Activated CD4-positive, alpha-beta T cell treated with anti-CD3 and anti-CD28 coated beads, Interleukin-2, amount 50 U/mL, for 48 hours (primary cell): ENCODE data around the gene PRKCB.
"Not testable (repeated sequence)": the region's sequence is repeated elsewhere in the genome, so short reads cannot be mapped to it uniquely, and the experiment has no call there.

Experiments used
- DNase-seq, 2 experiments: peaks; one replicate each; pipeline ENCODE4 v3.0.0-alpha.2; 2020

The PRKCB gene

DNA sequence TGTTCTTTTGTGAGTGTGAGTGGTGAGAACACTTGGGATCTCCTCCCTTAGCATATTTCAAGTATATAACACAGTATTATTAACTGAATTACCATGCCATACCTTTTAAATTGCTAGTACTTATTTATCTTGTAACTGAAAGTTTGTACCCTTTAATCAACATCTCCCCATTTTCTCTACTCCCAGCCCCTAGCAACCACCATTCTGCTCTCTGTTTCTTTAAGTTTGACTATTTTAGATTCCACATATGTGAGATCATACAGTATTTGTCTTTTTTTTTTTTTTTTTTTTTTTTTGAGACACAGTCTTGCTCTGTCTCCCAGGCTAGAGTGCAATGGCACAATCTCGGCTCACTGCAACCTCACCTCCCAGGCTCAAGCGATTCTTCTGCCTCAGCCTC, 302.8 kb downstream of the PRKCB start:
- DNase-seq, result no peak

- DNase-seq, result no peak
These were observed 303.5 kb downstream of the PRKCB start for GRCh38 chr16:24139282-24139681.

GRCh38 chr16:24140730-24141129, 304.9 kb downstream of the PRKCB start:
- no peak for DNase-seq

GRCh38 chr16:24141466-24141865, 305.7 kb downstream of the PRKCB start:
- no peak for DNase-seq

DNA sequence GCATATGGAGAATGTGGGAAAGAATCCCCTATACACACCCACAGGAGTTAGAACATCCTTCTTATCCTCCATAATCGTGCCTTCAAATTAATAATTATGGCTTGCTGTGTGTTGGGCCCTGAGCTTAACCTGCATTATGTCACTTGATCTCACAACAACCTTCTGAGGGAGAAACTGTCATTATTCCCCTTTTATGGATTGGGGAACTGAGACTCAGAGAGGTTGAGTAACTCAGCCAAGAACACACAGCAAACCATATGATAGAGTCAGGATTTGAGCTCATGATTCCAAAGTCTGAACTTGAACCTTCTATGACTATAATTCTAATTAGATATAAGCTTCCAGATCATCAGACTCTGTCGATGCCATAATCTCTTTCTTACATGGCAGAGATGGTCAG, 306.1 kb downstream of the PRKCB start:
- DNase-seq, result no peak

DNA sequence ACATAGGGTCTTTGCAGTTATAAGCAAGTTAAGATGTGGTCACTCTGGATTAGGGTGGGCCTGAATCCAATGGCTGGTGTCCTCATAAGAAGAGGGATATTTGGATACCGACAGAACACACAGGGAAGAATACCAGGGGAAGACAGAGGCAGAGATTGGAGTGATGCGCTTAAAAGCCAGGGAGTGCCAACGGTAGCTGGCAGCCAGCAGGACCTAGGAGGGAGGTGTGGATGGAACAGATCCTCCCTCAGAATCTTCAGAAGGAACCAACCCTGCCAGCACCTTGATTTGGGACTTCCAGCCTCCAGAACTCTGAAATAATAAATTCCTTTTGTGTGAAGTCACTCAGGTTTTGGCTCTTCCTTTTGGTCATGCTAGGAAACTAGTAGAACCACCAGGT, 310.1 kb downstream of the PRKCB start:
- no peak for DNase-seq

DNA sequence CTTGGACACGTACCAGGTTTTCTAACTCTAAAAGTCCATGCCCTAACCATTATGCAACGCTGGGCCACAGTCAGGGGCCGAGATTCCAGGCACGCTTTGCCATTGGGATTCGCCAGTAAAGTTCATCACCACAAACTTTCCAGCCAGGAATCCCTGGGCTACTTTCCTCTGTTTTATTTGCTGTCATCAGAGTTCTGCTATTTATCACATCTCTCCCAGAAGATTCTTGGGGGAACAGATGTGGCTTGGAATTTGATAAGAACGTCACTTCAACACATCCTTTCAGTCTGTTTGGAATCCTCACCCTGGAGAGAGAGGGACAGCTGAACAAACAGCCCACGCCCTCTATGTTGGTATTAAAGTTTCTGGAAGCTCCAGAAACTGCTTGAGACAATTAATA, 310.7 kb downstream of the PRKCB start:
- DNase-seq, result no peak

DNA sequence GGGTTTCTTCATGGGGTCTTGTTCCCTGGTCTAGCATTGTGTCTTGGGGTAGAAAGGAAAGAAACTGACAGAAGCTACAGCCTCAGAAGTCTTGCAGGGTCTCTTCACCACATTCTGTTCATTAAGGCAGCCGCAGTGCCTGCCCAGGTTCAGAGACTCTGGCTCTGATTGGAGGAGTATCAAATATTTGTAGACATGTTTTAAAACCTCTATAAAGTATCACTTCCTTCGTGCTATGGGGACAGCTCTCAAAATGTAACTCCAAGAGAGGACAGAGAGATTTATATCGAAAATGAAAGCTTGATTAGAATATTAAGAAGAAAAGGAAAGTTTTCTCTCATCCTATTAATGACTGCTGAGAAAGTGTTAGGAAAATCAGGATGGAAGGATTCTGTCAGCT, 313.3 kb downstream of the PRKCB start:
- no peak for DNase-seq

DNA sequence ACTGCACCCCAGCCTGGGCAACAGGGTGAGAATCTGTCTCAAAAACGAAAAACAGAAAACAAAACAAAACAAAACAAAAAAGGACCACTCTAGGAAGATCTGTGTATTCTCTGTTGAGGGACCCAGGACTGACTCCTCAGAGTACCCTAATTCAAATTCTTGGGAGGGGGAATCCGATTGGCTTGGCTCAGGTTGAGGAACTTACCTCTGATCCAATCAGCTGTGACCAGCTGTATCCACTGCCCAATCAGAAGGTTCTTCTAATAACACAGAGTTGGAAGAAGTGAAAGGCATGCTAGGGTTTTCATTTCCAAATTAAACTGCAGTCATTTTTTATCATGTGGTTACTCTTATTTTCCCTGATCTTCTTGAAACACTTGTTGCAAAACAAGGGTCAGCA, 314.5 kb downstream of the PRKCB start:
- DNase-seq, result no peak

GRCh38 chr16:24151482-24151939, 315.7 kb downstream of the PRKCB start:
- DNase-seq, result peak; percentile 15 to 29

DNA sequence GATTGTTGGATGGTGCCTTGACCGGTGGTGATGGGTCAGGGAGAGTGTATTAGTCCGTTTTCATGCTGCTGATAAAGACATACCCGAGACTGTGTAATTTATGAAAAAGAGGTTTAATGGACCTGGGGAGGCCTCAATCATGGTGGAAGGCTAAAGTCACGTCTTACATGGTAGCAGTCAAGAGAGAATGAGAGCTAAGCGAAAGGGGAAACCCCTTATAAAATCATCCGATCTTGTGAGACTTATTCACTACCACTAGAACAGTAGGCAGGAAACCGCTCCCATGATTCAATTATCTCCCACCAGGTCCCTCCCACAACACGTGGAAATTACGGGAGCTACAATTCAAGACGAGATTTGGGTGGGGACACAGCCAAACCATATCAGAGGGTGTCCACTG, 316.3 kb downstream of the PRKCB start:
- DNase-seq, result not testable (repeated sequence)

- DNase-seq, result no peak
These were observed 317.0 kb downstream of the PRKCB start for GRCh38 chr16:24152826-24153225.

- DNase-seq, result no peak
These were observed 321.0 kb downstream of the PRKCB start for GRCh38 chr16:24156777-24157176.

- no peak for DNase-seq
These were observed 328.2 kb downstream of the PRKCB start for GRCh38 chr16:24163935-24164334.

DNA sequence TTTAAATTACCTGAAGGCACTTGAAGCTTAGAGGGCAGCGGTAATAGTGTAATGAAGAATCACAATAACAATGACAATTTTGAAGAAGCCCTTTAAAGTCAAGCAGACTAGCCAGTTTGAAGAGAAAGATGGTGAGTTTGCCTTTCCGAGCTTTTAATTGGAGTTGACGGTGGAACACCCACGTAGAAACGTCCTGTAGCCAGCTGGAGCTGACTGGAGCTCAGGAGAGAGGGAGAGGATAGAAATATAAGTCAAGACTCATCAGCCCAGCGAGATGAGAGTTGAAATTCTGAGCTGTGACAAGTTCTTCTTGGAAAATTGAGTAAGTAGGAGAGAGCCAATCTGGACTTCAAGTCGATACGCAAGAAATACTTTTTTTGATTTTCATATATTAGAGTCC, 328.6 kb downstream of the PRKCB start:
- no peak for DNase-seq

DNA sequence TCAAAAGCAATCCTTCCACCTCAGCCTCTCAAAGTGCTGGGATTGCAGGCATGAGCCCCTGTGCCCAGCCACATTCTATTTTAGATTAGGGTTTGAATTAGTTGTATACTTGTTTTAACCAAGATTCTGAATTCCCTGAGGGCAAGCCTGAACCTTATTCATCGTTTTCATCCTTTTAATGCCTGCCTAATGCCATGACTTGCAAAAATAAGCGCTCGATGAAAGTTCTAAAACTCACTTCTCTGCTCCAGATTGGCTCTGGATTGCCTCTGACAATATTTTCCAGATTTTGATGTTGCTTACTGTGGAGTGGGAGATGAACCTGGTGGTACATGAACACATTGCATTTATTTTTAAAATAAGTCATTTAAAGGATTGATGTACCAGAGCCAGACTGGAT, 329.5 kb downstream of the PRKCB start:
- no peak for DNase-seq

- DNase-seq, result no peak
These were observed 331.1 kb downstream of the PRKCB start for GRCh38 chr16:24166661-24167528.

- DNase-seq, result no peak
These were observed 333.1 kb downstream of the PRKCB start for GRCh38 chr16:24168856-24169255.

GRCh38 chr16:24170407-24170806, 334.6 kb downstream of the PRKCB start:
- no peak for DNase-seq

DNA sequence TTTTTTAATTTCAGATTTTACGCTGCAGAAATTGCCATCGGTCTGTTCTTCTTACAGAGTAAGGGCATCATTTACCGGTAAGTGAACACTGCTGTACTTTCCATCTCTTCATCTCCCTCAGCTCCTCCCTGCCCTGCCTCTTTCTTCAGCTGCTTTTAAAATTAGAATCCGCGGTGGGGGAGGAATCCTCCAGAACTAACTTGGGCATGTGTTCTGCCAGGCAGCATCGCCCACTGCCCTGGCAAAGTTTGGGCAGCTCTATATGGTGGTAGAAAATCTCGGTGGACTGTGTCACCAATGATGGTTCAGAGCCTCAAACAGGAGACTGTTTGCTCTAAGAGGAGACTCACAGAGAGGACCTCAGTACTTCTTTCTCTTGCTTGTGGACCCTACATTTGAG, 338.7 kb downstream of the PRKCB start:
- no peak for DNase-seq

GRCh38 chr16:24174957-24175356, 339.2 kb downstream of the PRKCB start:
- no peak for DNase-seq

DNA sequence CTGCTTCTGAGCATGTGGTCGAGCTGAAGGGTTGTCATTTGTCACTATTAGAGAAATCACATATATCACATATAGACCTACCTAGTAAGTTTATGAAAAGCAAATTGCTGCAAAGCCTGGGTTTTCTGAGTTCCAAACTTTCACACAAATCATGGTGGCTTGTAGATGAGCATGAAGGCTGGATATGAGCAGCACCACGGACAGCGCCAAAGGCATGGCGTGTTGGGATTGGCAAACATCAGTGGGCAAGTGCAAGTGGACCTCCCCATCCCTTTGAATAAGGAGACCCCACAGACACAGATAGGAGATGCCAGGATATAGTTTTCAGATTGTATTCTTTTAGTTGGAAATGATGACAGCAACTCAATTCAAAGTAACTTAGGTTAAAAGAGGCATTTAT, 342.7 kb downstream of the PRKCB start:
- DNase-seq, result no peak

- DNase-seq, result no peak
These were observed 344.7 kb downstream of the PRKCB start for GRCh38 chr16:24180451-24180850.

GRCh38 chr16:24188021-24188542, 352.3 kb downstream of the PRKCB start:
- no peak for DNase-seq
